Measurements from ENCODE around the gene MPIG6B.

Gene MPIG6B

DNA sequence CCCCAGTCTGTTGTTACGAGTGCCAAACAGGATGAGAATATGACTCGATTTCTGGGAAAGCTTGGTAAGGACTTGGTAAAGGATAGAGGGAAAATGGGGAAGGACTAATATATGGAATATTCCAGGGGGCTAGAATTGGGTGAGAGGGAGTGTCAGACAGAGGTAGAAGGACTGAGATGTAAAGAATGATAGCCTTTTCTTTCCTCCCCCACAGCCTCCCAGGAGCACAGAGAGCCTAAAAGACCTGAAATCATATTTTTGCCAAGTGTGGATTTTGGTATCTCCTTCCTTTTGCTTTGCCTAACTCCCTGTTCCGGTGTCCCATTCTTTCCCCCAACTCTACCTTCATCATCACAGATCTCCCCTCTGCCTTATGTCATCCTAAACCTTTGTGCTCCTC lies 19.7 kb downstream of the MPIG6B start:
- peaks cover 27% of the 10 kb centered on the region for H3K4me1 ChIP-seq (ENCODE audit: insufficient read depth, low read length, severe bottlenecking)
- H3K4me3 ChIP-seq (ENCODE audit: low read depth, low read length, poor library complexity, severe bottlenecking), result no peak overlapping the region
- H3K27ac ChIP-seq (ENCODE audit: low read depth, low read length, poor library complexity, severe bottlenecking), result no peak overlapping the region
- H3K9me3 ChIP-seq (ENCODE audit: low read length), result no peaks in the 10 kb centered on the region
- no peaks in the 10 kb centered on the region for H3K27me3 ChIP-seq (ENCODE audit: insufficient read depth, low read length)
- H2AFZ ChIP-seq (ENCODE audit: low read length), result no peak overlapping the region
- H3K36me3 ChIP-seq (ENCODE audit: insufficient read depth, low read length), result peaks cover 50% of the 10 kb centered on the region
- H3K4me2 ChIP-seq (ENCODE audit: low read length), result no peak overlapping the region
- H3K9ac ChIP-seq (ENCODE audit: low read length), result no peak overlapping the region
- TF ChIP-seq EZH2 (IDR thresholded peaks at IDR 0.05; ENCODE audit: borderline replicate concordance, low read length), result no peak
- H3K79me2 ChIP-seq (ENCODE audit: insufficient read depth, low read length), result no peaks in the 10 kb centered on the region
- no peaks in the 10 kb centered on the region for H4K20me1 ChIP-seq (ENCODE audit: insufficient read depth, low read length)
- H3F3A ChIP-seq (ENCODE audit: insufficient read depth, low read length), result no peaks in the 10 kb centered on the region
- no peaks in the 10 kb centered on the region for H3K9me2 ChIP-seq (ENCODE audit: low read depth, low read length)

DNA sequence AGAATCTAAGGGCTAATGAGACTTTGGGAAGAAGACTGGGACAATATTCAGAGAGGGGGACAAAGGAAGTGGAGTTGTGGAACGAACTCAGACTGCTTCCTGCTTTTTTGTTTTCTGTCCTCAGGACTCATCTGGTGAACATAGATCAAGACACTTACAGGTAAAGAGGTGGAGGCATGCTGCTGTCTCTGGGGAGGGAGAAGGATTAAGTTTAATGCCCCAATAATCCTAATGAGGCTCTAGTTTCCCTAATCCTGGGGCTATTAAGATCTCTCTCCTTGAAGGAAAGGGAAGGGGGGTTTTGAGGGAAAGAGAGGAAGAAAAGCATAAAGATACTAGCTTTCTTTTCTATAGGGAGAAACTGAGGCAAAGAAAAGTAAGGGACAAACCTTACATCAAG lies 21.2 kb downstream of the MPIG6B start:
- Histone ChIP-seq H3K9me3 (ENCODE audit: low read length) (no peaks in the 10 kb centered on the region), H3K4me3 (ENCODE audit: low read depth, low read length, poor library complexity, severe bottlenecking) (no peak overlapping the region), H3K27ac (ENCODE audit: low read depth, low read length, poor library complexity, severe bottlenecking) (no peak overlapping the region), H3K79me2 (ENCODE audit: insufficient read depth, low read length) (no peaks in the 10 kb centered on the region), H3K9me2 (ENCODE audit: low read depth, low read length) (no peaks in the 10 kb centered on the region), H3F3A (ENCODE audit: insufficient read depth, low read length) (no peaks in the 10 kb centered on the region), H3K4me1 (ENCODE audit: insufficient read depth, low read length, severe bottlenecking) (peaks cover 12% of the 10 kb centered on the region), H3K4me2 (ENCODE audit: low read length) (no peak overlapping the region), H3K9ac (ENCODE audit: low read length) (no peak overlapping the region), H3K36me3 (ENCODE audit: insufficient read depth, low read length) (peaks cover 54% of the 10 kb centered on the region), H2AFZ (ENCODE audit: low read length) (no peak overlapping the region), H4K20me1 (ENCODE audit: insufficient read depth, low read length) (no peaks in the 10 kb centered on the region), H3K27me3 (ENCODE audit: insufficient read depth, low read length) (no peaks in the 10 kb centered on the region)
- no peak for TF ChIP-seq EZH2 (IDR thresholded peaks at IDR 0.05; ENCODE audit: borderline replicate concordance, low read length)

- Histone ChIP-seq H3K36me3 (ENCODE audit: insufficient read depth, low read length) (peaks cover 33% of the 10 kb centered on the region), H2AFZ (ENCODE audit: low read length) (no peak overlapping the region)
Observed at GRCh38 chr6:31749301-31750036, 26.3 kb downstream of the MPIG6B start.

DNA sequence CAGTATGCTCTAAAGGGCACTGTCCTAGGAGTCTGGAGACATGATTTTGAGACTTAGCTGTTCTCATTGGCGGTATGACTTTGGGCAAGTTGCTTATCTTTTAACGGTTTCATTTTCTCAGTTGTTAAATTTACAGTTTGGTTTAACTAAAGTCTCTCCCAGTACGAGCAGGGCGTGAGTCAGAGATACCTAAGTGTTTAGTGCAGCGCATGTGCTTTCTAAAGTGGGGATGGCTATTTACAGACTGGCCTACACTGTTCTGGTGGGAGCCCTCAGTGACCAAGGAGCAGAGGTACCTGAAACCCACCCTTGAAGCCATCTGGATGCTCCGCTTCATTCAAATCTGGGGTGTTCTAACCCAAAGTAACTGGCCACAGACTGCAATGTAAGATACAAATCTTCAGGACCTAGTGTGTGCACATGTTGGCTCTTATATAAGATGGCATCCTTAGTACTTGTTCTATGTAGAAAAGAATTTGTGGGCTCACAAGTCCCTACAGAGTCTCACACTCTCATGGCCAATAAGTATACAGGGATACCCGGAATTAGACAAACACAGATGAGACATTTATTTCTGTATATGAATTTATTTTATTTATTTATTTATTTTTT lies 27.3 kb downstream of the MPIG6B start:
- no peak overlapping the region for H3K27ac ChIP-seq (ENCODE audit: low read depth, low read length, poor library complexity, severe bottlenecking)
- no peak overlapping the region for H3K4me3 ChIP-seq (ENCODE audit: low read depth, low read length, poor library complexity, severe bottlenecking)
- no peak overlapping the region for H3K4me2 ChIP-seq (ENCODE audit: low read length)
- peaks cover 26% of the 10 kb centered on the region for H3K36me3 ChIP-seq (ENCODE audit: insufficient read depth, low read length)
- H3K9me2 ChIP-seq (ENCODE audit: low read depth, low read length), result no peaks in the 10 kb centered on the region
- no peak overlapping the region for H3K9ac ChIP-seq (ENCODE audit: low read length)
- H3F3A ChIP-seq (ENCODE audit: insufficient read depth, low read length), result no peaks in the 10 kb centered on the region
- TF ChIP-seq EZH2 (IDR thresholded peaks at IDR 0.05; ENCODE audit: borderline replicate concordance, low read length), result no peak
- TF ChIP-seq, protein P1, sequence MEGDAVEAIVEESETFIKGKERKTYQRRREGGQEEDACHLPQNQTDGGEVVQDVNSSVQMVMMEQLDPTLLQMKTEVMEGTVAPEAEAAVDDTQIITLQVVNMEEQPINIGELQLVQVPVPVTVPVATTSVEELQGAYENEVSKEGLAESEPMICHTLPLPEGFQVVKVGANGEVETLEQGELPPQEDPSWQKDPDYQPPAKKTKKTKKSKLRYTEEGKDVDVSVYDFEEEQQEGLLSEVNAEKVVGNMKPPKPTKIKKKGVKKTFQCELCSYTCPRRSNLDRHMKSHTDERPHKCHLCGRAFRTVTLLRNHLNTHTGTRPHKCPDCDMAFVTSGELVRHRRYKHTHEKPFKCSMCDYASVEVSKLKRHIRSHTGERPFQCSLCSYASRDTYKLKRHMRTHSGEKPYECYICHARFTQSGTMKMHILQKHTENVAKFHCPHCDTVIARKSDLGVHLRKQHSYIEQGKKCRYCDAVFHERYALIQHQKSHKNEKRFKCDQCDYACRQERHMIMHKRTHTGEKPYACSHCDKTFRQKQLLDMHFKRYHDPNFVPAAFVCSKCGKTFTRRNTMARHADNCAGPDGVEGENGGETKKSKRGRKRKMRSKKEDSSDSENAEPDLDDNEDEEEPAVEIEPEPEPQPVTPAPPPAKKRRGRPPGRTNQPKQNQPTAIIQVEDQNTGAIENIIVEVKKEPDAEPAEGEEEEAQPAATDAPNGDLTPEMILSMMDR (IDR thresholded peaks at IDR 0.05; ENCODE audit: low read length), result no peak
- no peaks in the 10 kb centered on the region for H3K27me3 ChIP-seq (ENCODE audit: insufficient read depth, low read length)
- no peaks in the 10 kb centered on the region for H3K79me2 ChIP-seq (ENCODE audit: insufficient read depth, low read length)
- no peaks in the 10 kb centered on the region for H3K9me3 ChIP-seq (ENCODE audit: low read length)
- H4K20me1 ChIP-seq (ENCODE audit: insufficient read depth, low read length), result no peaks in the 10 kb centered on the region
- no peak overlapping the region for H2AFZ ChIP-seq (ENCODE audit: low read length)
- no peaks in the 10 kb centered on the region for H3K4me1 ChIP-seq (ENCODE audit: insufficient read depth, low read length, severe bottlenecking)

More at GRCh38 chr6:31749301-31750036, 26.3 kb downstream of the MPIG6B start:
- Histone ChIP-seq H3K27me3 (ENCODE audit: insufficient read depth, low read length) (no peaks in the 10 kb centered on the region), H3K4me3 (ENCODE audit: low read depth, low read length, poor library complexity, severe bottlenecking) (no peak overlapping the region), H3K9me2 (ENCODE audit: low read depth, low read length) (no peaks in the 10 kb centered on the region), H3K9ac (ENCODE audit: low read length) (no peak overlapping the region), H4K20me1 (ENCODE audit: insufficient read depth, low read length) (no peaks in the 10 kb centered on the region), H3K79me2 (ENCODE audit: insufficient read depth, low read length) (no peaks in the 10 kb centered on the region), H3F3A (ENCODE audit: insufficient read depth, low read length) (no peaks in the 10 kb centered on the region), H3K27ac (ENCODE audit: low read depth, low read length, poor library complexity, severe bottlenecking) (no peak overlapping the region), H3K4me2 (ENCODE audit: low read length) (no peak overlapping the region), H3K9me3 (ENCODE audit: low read length) (no peaks in the 10 kb centered on the region), H3K4me1 (ENCODE audit: insufficient read depth, low read length, severe bottlenecking) (no peaks in the 10 kb centered on the region)
- TF ChIP-seq, protein P1 (IDR thresholded peaks at IDR 0.05; ENCODE audit: low read length), result no peak
- TF ChIP-seq EZH2 (IDR thresholded peaks at IDR 0.05; ENCODE audit: borderline replicate concordance, low read length), result no peak
